ENCODE results near the gene B9D1. TPM values are rescaled to one million over a fixed set of nuclear protein-coding genes. Genes with fewer than 3 reads are reported as not detected.

Gene B9D1
- total RNA-seq, 1 experiment from 2014 or later: 48.0 TPM

DNA sequence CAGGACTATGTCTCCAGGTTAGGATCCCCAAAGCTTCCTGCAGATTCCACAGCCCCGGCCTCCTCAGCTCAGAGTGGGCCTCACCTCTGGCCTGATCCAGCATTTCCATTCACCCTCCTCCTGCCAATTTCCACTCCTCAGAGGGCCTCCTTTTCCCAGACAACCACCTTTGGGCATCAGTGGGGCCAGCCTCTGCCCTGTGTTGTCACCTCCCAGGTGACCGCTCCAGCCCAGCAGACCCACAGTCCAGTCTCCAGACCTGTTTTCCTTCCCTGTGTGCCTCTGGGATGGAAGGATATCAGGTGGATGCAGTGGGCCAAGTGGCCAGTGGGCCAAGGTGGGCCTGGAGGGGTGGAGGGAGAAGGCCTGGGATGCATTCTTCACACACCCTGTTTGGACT is 32.7 kb downstream of the B9D1 start:
- no peak for TF ChIP-seq EZH2 (IDR thresholded peaks at IDR 0.05; ENCODE audit: low read length, unreplicated experiment)
- no peak for TF ChIP-seq EZH2phosphoT487 (IDR thresholded peaks at IDR 0.05; ENCODE audit: borderline replicate concordance, low read length)
- TF ChIP-seq CTCF (conservative IDR thresholded peaks at IDR 0.05; ENCODE audit: low read depth, low read length): no peak
- H3K27ac ChIP-seq (ENCODE audit: low read length): no peak overlapping the region
- H3K79me2 ChIP-seq (ENCODE audit: low read length): no peaks in the 10 kb centered on the region
- no peak for ATAC-seq
- peaks cover 20% of the 10 kb centered on the region for H3K4me1 ChIP-seq (ENCODE audit: insufficient read depth, low read length)
- BruUV-seq (replicated peaks): no TSS peak
- H3K27me3 ChIP-seq (ENCODE audit: low read length): no peaks in the 10 kb centered on the region
- H4K20me1 ChIP-seq (ENCODE audit: low read length): no peaks in the 10 kb centered on the region
- H3F3A ChIP-seq (ENCODE audit: low read length, unreplicated experiment): no peaks in the 10 kb centered on the region
- H3K36me3 ChIP-seq (ENCODE audit: low read depth, low read length): peaks cover 7% of the 10 kb centered on the region
- intact Hi-C loops (cut with micrococcal nuclease): no loop called here
- 0 out of 2 replicates have a peak, but pooled peaks cover 7% of the 10 kb centered on the region for H3K9me3 ChIP-seq (ENCODE audit: low read length)
- no peak overlapping the region for H3K4me3 ChIP-seq (ENCODE audit: low read length)
- DNase-seq: no peak
- CTCF ChIA-PET: no interaction called here
- H3K9ac ChIP-seq (ENCODE audit: low read length): no peak overlapping the region
- H3K9me2 ChIP-seq (replicated peaks; ENCODE audit: low read length): no peaks in the 10 kb centered on the region
- no peak overlapping the region for H2AFZ ChIP-seq (ENCODE audit: low read length)
- POLR2A ChIA-PET (ENCODE audit: unreplicated experiment): no interaction called here
- H3K4me2 ChIP-seq (ENCODE audit: low read length): no peak overlapping the region

DNA sequence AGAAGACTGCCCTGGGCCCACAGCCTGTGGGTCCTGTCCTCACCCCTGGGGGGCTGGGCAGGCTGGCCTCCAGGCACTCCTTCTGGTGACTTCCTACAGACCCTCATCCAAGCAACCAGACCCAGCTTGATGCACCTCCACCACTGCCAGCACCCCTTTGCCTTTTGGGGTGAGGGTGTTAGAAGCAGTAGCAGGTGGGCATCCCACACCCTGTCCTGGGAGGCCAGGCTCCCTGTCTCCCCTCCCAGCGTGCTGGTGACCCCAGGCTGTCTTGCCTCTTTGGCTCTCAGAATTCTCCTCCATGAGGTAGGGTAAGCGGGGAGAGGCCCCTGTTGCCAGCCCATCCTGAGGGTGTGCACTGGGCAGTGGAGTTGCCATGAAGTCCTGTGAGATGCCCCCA is 33.4 kb downstream of the B9D1 start:
- ATAC-seq (no peak), DNase-seq (no peak)
- Histone ChIP-seq H3K36me3 (ENCODE audit: low read depth, low read length) (peaks cover 10% of the 10 kb centered on the region), H3K9me2 (replicated peaks; ENCODE audit: low read length) (no peaks in the 10 kb centered on the region), H3K9me3 (ENCODE audit: low read length) (0 out of 2 replicates have a peak, but pooled peaks cover 9% of the 10 kb centered on the region), H3K27me3 (ENCODE audit: low read length) (no peaks in the 10 kb centered on the region), H3K4me2 (ENCODE audit: low read length) (no peak overlapping the region), H3K4me1 (ENCODE audit: insufficient read depth, low read length) (peaks cover 20% of the 10 kb centered on the region), H2AFZ (ENCODE audit: low read length) (no peak overlapping the region), H3F3A (ENCODE audit: low read length, unreplicated experiment) (no peaks in the 10 kb centered on the region), H3K79me2 (ENCODE audit: low read length) (no peaks in the 10 kb centered on the region), H3K27ac (ENCODE audit: low read length) (no peak overlapping the region), H3K9ac (ENCODE audit: low read length) (no peak overlapping the region), H4K20me1 (ENCODE audit: low read length) (no peaks in the 10 kb centered on the region), H3K4me3 (ENCODE audit: low read length) (no peak overlapping the region)
- intact Hi-C loops (cut with micrococcal nuclease): no loop called here
- ChIA-PET CTCF (no interaction called here), POLR2A (ENCODE audit: unreplicated experiment) (no interaction called here)
- TF ChIP-seq CTCF (conservative IDR thresholded peaks at IDR 0.05; ENCODE audit: low read depth, low read length): no peak
- TF ChIP-seq EZH2phosphoT487 (IDR thresholded peaks at IDR 0.05; ENCODE audit: borderline replicate concordance, low read length): no peak
- no peak for TF ChIP-seq EZH2 (IDR thresholded peaks at IDR 0.05; ENCODE audit: low read length, unreplicated experiment)
- BruUV-seq (replicated peaks): no TSS peak

DNA sequence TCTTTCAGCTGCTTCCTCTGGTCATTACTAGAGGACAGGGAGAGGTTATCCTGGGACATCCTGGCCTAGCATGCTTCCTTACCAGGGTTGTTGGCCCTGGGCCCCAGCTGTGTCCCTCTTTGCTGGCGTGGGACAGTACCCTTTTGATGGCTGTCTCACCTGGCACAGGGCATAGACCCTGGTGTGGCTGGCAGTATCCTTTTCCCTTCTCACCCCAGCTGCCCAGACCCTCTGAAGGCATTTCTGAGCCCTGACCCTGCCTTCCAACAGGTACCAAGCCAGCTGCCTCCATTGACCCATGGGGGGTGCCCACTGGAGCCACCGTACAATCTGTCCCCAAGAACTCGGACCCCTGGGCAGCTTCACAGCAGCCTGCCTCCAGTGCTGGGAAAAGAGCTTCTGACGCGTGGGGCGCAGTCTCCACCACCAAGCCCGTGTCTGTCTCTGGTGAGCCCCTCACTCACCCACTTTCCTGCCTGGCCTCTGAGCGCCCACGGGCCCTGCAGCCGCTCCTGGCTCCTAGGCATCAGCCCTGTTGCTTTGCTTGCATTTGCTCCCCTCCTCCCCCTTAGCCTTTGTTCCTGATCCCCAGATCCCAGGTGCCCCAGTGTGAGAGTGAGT is 34.0 kb downstream of the B9D1 start:
- intact Hi-C loops (cut with micrococcal nuclease): no loop called here
- no peaks in the 10 kb centered on the region for H4K20me1 ChIP-seq (ENCODE audit: low read length)
- POLR2A ChIA-PET (ENCODE audit: unreplicated experiment): no interaction called here
- no peak overlapping the region for H3K9ac ChIP-seq (ENCODE audit: low read length)
- no peaks in the 10 kb centered on the region for H3F3A ChIP-seq (ENCODE audit: low read length, unreplicated experiment)
- no peak overlapping the region for H3K27ac ChIP-seq (ENCODE audit: low read length)
- CTCF ChIA-PET: no interaction called here
- no peak overlapping the region for H3K4me2 ChIP-seq (ENCODE audit: low read length)
- peaks cover 20% of the 10 kb centered on the region for H3K4me1 ChIP-seq (ENCODE audit: insufficient read depth, low read length)
- H2AFZ ChIP-seq (ENCODE audit: low read length): no peak overlapping the region
- peaks cover 10% of the 10 kb centered on the region for H3K36me3 ChIP-seq (ENCODE audit: low read depth, low read length)
- H3K9me3 ChIP-seq (ENCODE audit: low read length): 0 out of 2 replicates have a peak, but pooled peaks cover 9% of the 10 kb centered on the region
- TF ChIP-seq EZH2 (IDR thresholded peaks at IDR 0.05; ENCODE audit: low read length, unreplicated experiment): no peak
- TF ChIP-seq EZH2phosphoT487 (IDR thresholded peaks at IDR 0.05; ENCODE audit: borderline replicate concordance, low read length): no peak
- TF ChIP-seq CTCF (conservative IDR thresholded peaks at IDR 0.05; ENCODE audit: low read depth, low read length): no peak
- no peaks in the 10 kb centered on the region for H3K9me2 ChIP-seq (replicated peaks; ENCODE audit: low read length)
- H3K79me2 ChIP-seq (ENCODE audit: low read length): no peaks in the 10 kb centered on the region
- no peaks in the 10 kb centered on the region for H3K27me3 ChIP-seq (ENCODE audit: low read length)
- no TSS peak for BruUV-seq (replicated peaks)
- no peak for DNase-seq
- no peak overlapping the region for H3K4me3 ChIP-seq (ENCODE audit: low read length)
- ATAC-seq: no peak

Measured in PC-3 (cell line).